HCT116 (cell line): Measurements from ENCODE around the gene CCDC70.

Experiments used
- EZH2phosphoT487 ChIP-seq: fragments of 200-600 bp; IDR thresholded peaks from 2 replicates; pipeline ENCODE4 v1.6.1; 2018; ENCODE audit warnings: antibody characterized with exemption, borderline replicate concordance
- POLR2A ChIP-seq: IDR thresholded peaks from 2 replicates; pipeline ENCODE4 v1.7.0; 2011; ENCODE audit warnings: borderline replicate concordance; ENCODE audit not compliant: insufficient read depth, insufficient read length; ENCODE audit errors: extremely low read depth
- SRF ChIP-seq: IDR thresholded peaks from 2 replicates; pipeline ENCODE4 v1.6.1; 2012; ENCODE audit warnings: low read depth
- TCF7L2 ChIP-seq: IDR thresholded peaks from 2 replicates; pipeline ENCODE4 v1.7.0; 2011; ENCODE audit warnings: borderline replicate concordance, inconsistent platforms; ENCODE audit not compliant: insufficient read depth, insufficient read length; ENCODE audit errors: extremely low read depth
- TF ChIP-seq, protein P1 (sequence below), 3 experiments: fragments of 200-600 bp in 1 of 3; sonication (generic) in 1 of 3; IDR thresholded peaks in 2 of 3; conservative IDR thresholded peaks in 1 of 3; 2 replicates each; pipeline ENCODE4 v1.5.1; 2012 to 2017; ENCODE audit warnings: low read depth in 2 of 3, low read length in 2 of 3, antibody characterized with exemption in 1 of 3, borderline replicate concordance in 1 of 3, control low read depth in 1 of 3, mild to moderate bottlenecking in 1 of 3, mixed read lengths in 1 of 3, mixed run types in 1 of 3, moderate library complexity in 1 of 3; ENCODE audit not compliant: insufficient read depth in 1 of 3

DNA sequence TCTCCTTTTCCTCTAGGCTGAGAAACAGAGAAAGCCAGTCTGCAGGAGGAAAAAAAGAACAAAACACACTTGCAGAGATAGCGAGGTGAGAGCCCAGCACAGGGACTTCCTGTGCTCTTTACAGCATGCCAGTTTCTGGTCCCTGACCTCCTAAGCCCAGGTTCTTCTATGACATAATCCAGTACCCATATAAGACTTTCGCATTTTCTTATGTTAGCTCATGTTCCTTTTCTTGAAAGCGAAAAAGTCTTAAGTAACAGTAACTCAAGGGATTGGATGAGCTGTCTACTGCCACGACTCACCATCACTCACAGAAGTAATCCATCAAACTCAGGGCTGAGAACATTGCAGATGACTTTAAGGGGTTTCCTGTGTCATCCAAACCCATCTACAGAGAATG lies 17.4 kb downstream of the CCDC70 start:
- no peak for TF ChIP-seq EZH2phosphoT487
- no peak for TF ChIP-seq POLR2A
- TF ChIP-seq, protein P1, sequence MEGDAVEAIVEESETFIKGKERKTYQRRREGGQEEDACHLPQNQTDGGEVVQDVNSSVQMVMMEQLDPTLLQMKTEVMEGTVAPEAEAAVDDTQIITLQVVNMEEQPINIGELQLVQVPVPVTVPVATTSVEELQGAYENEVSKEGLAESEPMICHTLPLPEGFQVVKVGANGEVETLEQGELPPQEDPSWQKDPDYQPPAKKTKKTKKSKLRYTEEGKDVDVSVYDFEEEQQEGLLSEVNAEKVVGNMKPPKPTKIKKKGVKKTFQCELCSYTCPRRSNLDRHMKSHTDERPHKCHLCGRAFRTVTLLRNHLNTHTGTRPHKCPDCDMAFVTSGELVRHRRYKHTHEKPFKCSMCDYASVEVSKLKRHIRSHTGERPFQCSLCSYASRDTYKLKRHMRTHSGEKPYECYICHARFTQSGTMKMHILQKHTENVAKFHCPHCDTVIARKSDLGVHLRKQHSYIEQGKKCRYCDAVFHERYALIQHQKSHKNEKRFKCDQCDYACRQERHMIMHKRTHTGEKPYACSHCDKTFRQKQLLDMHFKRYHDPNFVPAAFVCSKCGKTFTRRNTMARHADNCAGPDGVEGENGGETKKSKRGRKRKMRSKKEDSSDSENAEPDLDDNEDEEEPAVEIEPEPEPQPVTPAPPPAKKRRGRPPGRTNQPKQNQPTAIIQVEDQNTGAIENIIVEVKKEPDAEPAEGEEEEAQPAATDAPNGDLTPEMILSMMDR (IDR thresholded peaks at IDR 0.05 in 2 of 3, conservative IDR thresholded peaks at IDR 0.05 in 1 of 3; ENCODE audit: borderline replicate concordance in 1 of 3, insufficient read depth in 1 of 3, low read depth in 2 of 3, low read length in 2 of 3) = no peak
- TF ChIP-seq SRF = no peak
- no peak for TF ChIP-seq TCF7L2
